Activated T-helper 17 cell treated with anti-CD3 and anti-CD28 coated beads, Interleukin-2, amount 50 U/mL, for 72 hours (primary cell): Measurements from ENCODE around the gene POMGNT2. TPM values are rescaled to one million over a fixed set of nuclear protein-coding genes. Genes with fewer than 3 reads are reported as not detected.

Source experiments
- ATAC-seq: fragments of 150-1000 bp; cut with Tn5 transposase; replicated peaks from 2 replicates; pipeline ENCODE4 v1.10.0; 2021; ENCODE audit warnings: mild to moderate bottlenecking, moderate library complexity
- H3K27ac Mint-ChIP-seq: one replicate; pipeline ENCODE4 v1.8.0; 2022; ENCODE audit warnings: mixed read lengths
- H3K27me3 Mint-ChIP-seq: one replicate; pipeline ENCODE4 v1.8.0; 2022; ENCODE audit warnings: mixed read lengths
- H3K36me3 Mint-ChIP-seq: one replicate; pipeline ENCODE4 v1.8.0; 2022; ENCODE audit warnings: low read depth, mild to moderate bottlenecking, mixed read lengths
- H3K4me1 Mint-ChIP-seq: one replicate; pipeline ENCODE4 v1.8.0; 2022; ENCODE audit warnings: mixed read lengths
- H3K4me3 Mint-ChIP-seq: one replicate; pipeline ENCODE4 v1.8.0; 2022; ENCODE audit warnings: mild to moderate bottlenecking, mixed read lengths
- H3K9me3 Mint-ChIP-seq: one replicate; pipeline ENCODE4 v1.8.0; 2022; ENCODE audit warnings: mixed read lengths
- total RNA-seq, 2 donors: library from RNA; stranded (reverse); gene quantifications; one replicate each; pipeline ENCODE4 v1.2.3, GENCODE V29; 2022

The POMGNT2 gene
- total RNA-seq: 1 to 10 TPM; 3.7 to 4.5 TPM

- ATAC-seq: peak; percentile 99
- H3K4me3 Mint-ChIP-seq: peak within 1 kb of the TSS; percentile 66
- H3K27me3 Mint-ChIP-seq: peaks cover 3% of the 10 kb centered on the region
- peaks cover 9% of the 10 kb centered on the region for H3K4me1 Mint-ChIP-seq
- H3K9me3 Mint-ChIP-seq: no peaks in the 10 kb centered on the region
- no peak within 1 kb of the TSS for H3K27ac Mint-ChIP-seq
- no peaks in the 10 kb centered on the region for H3K36me3 Mint-ChIP-seq
These were observed at the start of gene POMGNT2 for GRCh38 chr3:43105596-43106292. TSS of gene POMGNT2 (minus strand) at chr3:43106079. CDS start at chr3:43081431, 24,648 bp downstream.

DNA sequence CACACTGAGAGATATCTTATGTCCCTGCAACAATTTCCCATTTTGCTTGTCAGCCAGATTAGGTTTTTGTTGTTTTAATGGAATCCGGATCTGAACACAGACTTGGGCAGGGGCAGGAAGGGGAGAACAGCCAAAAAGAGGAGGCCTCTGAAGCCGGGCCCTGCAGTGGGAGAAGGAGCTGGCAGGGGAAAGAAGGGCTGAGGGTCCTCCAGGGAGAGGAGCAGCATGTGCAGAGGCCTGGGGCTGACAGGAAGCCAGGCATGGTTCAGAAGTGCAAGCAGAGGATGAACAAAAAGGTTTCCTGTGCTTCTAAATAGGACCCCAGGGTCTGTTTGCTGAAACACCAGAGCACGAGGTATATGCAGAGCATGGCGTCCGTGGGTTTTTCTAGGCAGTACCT is 49.1 kb upstream of the POMGNT2 start:
- no peak for ATAC-seq
- no peak overlapping the region for H3K4me3 Mint-ChIP-seq
- H3K36me3 Mint-ChIP-seq: no peaks in the 10 kb centered on the region
- H3K9me3 Mint-ChIP-seq: no peaks in the 10 kb centered on the region
- peaks cover 6% of the 10 kb centered on the region for H3K4me1 Mint-ChIP-seq
- peaks cover 4% of the 10 kb centered on the region for H3K27me3 Mint-ChIP-seq
- peak overlapping the region; percentile 43 for H3K27ac Mint-ChIP-seq

GRCh38 chr3:43153216-43154083 is 47.6 kb upstream of the POMGNT2 start:
- Mint-ChIP-seq H3K9me3 (peaks cover 4% of the 10 kb centered on the region), H3K4me1 (peaks cover 6% of the 10 kb centered on the region), H3K36me3 (no peaks in the 10 kb centered on the region), H3K4me3 (no peak overlapping the region), H3K27ac (no peak overlapping the region), H3K27me3 (peaks cover 4% of the 10 kb centered on the region)
- ATAC-seq: no peak

DNA sequence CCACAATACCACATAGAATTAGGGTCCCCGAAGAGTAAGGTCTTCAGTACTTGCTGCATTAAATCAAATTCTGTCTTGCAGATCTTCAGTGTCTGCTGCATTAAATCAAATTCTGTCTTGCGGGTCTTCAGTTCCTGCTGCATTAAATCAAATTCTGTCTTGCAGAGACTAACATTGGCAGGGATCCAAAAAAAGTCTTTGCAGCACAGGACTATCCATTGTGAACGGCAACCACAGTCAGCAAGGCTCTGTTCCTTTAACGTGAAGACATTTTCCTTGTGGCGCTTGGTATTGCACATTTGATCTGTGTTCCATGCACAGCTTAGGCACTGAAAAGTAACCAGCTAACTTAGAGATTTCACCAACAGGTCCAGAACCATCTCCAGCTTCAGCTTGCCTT is 46.8 kb upstream of the POMGNT2 start:
- Mint-ChIP-seq H3K9me3 (peaks cover 4% of the 10 kb centered on the region), H3K27ac (no peak overlapping the region), H3K4me1 (peaks cover 6% of the 10 kb centered on the region), H3K27me3 (peaks cover 4% of the 10 kb centered on the region), H3K4me3 (no peak overlapping the region), H3K36me3 (no peaks in the 10 kb centered on the region)
- ATAC-seq: no peak

DNA sequence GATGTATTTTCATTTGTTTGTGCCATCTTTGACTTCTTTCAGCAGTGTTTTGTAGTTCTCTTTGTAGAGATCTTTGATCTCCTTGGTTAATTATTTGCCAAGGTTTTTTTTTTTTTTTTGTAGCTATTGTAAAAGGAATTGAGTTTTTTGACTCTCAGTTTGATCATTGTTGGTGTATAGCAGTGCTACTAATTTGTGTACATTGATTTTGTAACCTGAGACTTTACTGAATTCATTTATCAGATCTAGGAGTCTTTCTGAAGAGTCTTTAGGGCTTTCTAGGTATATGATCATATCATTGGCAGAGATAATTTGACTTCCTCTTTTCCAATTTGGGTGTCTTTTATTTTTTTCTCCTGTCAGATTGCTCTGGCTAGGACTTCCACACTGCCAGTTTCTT is 42.2 kb upstream of the POMGNT2 start:
- no peak for ATAC-seq
- H3K4me1 Mint-ChIP-seq: no peaks in the 10 kb centered on the region
- no peak overlapping the region for H3K4me3 Mint-ChIP-seq
- no peaks in the 10 kb centered on the region for H3K36me3 Mint-ChIP-seq
- H3K9me3 Mint-ChIP-seq: peaks cover 7% of the 10 kb centered on the region
- H3K27ac Mint-ChIP-seq: no peak overlapping the region
- peaks cover 4% of the 10 kb centered on the region for H3K27me3 Mint-ChIP-seq

GRCh38 chr3:43146599-43146998 is 40.7 kb upstream of the POMGNT2 start:
- Mint-ChIP-seq H3K9me3 (peaks cover 7% of the 10 kb centered on the region), H3K27ac (no peak overlapping the region), H3K4me1 (no peaks in the 10 kb centered on the region), H3K4me3 (no peak overlapping the region), H3K36me3 (no peaks in the 10 kb centered on the region), H3K27me3 (peaks cover 4% of the 10 kb centered on the region)
- ATAC-seq: no peak

GRCh38 chr3:43144761-43145490 is 39.0 kb upstream of the POMGNT2 start:
- Mint-ChIP-seq H3K36me3 (no peaks in the 10 kb centered on the region), H3K4me3 (no peak overlapping the region), H3K27me3 (no peaks in the 10 kb centered on the region), H3K4me1 (no peaks in the 10 kb centered on the region), H3K9me3 (peaks cover 7% of the 10 kb centered on the region), H3K27ac (no peak overlapping the region)
- no peak for ATAC-seq

- H3K27ac Mint-ChIP-seq: no peak overlapping the region
These were observed 36.6 kb upstream of the POMGNT2 start for GRCh38 chr3:43142472-43142871.

DNA sequence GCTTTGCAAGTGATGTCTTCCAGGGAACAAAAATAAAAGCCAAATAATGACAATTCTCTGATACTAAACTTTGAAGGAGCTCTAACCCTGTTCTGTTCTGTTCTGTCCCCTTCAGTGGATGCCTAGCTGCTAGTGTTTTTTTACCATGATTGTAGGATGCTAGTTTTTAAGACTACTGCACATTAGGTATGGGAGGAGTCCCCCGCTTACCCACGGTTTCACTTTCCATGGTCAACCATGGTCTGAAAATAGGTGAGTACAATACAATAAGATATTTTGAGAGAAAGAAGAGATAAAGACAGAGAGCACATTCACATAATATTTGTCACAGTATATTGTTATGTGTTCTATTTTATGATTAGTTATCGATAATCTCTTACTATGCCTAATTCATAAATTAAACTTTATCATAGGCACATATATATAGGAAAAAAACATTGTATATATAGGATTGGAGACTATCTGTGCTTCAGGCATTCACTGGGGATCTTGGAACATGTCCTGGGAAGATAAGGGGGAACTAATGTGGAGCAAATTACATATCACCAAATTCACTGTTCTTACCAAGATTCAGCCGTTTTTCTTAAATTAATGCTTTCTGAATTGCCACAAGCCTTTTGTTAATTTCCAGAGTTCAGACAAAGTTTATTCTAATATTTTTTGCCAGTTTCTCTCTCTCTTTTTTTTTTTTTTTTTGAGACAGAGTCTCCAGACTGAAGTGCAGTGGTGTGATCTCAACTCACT is 32.8 kb upstream of the POMGNT2 start:
- H3K4me3 Mint-ChIP-seq: no peak overlapping the region
- H3K4me1 Mint-ChIP-seq: no peaks in the 10 kb centered on the region
- no peak for ATAC-seq
- H3K27ac Mint-ChIP-seq: no peak overlapping the region
- no peaks in the 10 kb centered on the region for H3K36me3 Mint-ChIP-seq
- no peaks in the 10 kb centered on the region for H3K27me3 Mint-ChIP-seq
- H3K9me3 Mint-ChIP-seq: peaks cover 6% of the 10 kb centered on the region

More at GRCh38 chr3:43142472-43142871, 36.6 kb upstream of the POMGNT2 start:
- Mint-ChIP-seq H3K36me3 (no peaks in the 10 kb centered on the region), H3K9me3 (peaks cover 2% of the 10 kb centered on the region), H3K4me3 (no peak overlapping the region), H3K4me1 (no peaks in the 10 kb centered on the region), H3K27me3 (no peaks in the 10 kb centered on the region)
- no peak for ATAC-seq

GRCh38 chr3:43132870-43133636 is 27.2 kb upstream of the POMGNT2 start:
- Mint-ChIP-seq H3K27ac (no peak overlapping the region), H3K4me3 (no peak overlapping the region), H3K36me3 (no peaks in the 10 kb centered on the region), H3K27me3 (no peaks in the 10 kb centered on the region), H3K9me3 (peaks cover 6% of the 10 kb centered on the region), H3K4me1 (no peaks in the 10 kb centered on the region)
- ATAC-seq: no peak

DNA sequence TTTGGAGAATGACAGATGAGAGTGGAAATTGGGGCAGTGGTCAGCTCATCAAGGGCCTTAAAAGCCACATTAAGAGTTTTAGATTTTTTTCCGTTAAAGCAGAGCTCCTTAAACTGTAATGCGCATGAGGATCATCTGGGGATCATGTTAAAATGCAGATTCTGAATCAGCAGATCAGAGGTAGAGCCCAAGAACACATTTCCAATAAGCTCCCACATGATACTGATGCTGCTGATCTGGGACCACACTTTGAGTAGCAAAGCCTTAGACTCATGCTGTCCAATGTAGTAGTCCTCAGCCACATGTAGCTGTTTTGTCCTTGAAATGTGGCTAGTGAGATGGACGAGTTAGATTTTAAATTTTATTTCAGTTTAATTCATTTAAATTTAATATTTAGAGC is 26.3 kb upstream of the POMGNT2 start:
- ATAC-seq: no peak
- no peaks in the 10 kb centered on the region for H3K27me3 Mint-ChIP-seq
- no peaks in the 10 kb centered on the region for H3K4me1 Mint-ChIP-seq
- no peak overlapping the region for H3K4me3 Mint-ChIP-seq
- H3K36me3 Mint-ChIP-seq: no peaks in the 10 kb centered on the region
- no peak overlapping the region for H3K27ac Mint-ChIP-seq
- H3K9me3 Mint-ChIP-seq: peaks cover 6% of the 10 kb centered on the region

- H3K36me3 Mint-ChIP-seq: no peaks in the 10 kb centered on the region
- H3K27ac Mint-ChIP-seq: no peak overlapping the region
- H3K27me3 Mint-ChIP-seq: peaks cover 3% of the 10 kb centered on the region
- H3K4me1 Mint-ChIP-seq: no peaks in the 10 kb centered on the region
- H3K4me3 Mint-ChIP-seq: no peak overlapping the region
- no peaks in the 10 kb centered on the region for H3K9me3 Mint-ChIP-seq
- ATAC-seq: no peak
These were observed 22.6 kb upstream of the POMGNT2 start for GRCh38 chr3:43128464-43128863.

GRCh38 chr3:43126536-43126935 is 20.7 kb upstream of the POMGNT2 start:
- Mint-ChIP-seq H3K4me1 (no peaks in the 10 kb centered on the region), H3K36me3 (no peaks in the 10 kb centered on the region), H3K27ac (no peak overlapping the region), H3K9me3 (no peaks in the 10 kb centered on the region), H3K4me3 (no peak overlapping the region), H3K27me3 (peaks cover 5% of the 10 kb centered on the region)
- no peak for ATAC-seq
